Left ventricle myocardium inferior (tissue), 1 donor: ENCODE measurements around the gene SDHC. TPM values are rescaled to one million over a fixed set of nuclear protein-coding genes. Genes with fewer than 3 reads are reported as not detected.

Source experiments
- DNase-seq: peaks from one replicate; pipeline ENCODE4 v3.0.0-alpha.2; 2020
- H3K27ac ChIP-seq: fragments of 200-600 bp; replicated peaks from 2 replicates; pipeline ENCODE4 v1.8.0; 2021
- H3K27me3 ChIP-seq: fragments of 200-600 bp; 2 replicates; pipeline ENCODE4 v1.8.0; 2021; ENCODE audit warnings: low read depth
- H3K36me3 ChIP-seq: fragments of 200-600 bp; 2 replicates; pipeline ENCODE4 v1.8.0; 2021
- H3K4me1 ChIP-seq: fragments of 200-600 bp; 2 replicates; pipeline ENCODE4 v1.8.0; 2021
- H3K4me3 ChIP-seq: fragments of 200-600 bp; 2 replicates; pipeline ENCODE4 v1.8.0; 2021; ENCODE audit warnings: mild to moderate bottlenecking, moderate library complexity
- H3K9me3 ChIP-seq: fragments of 200-600 bp; replicated peaks from 2 replicates; pipeline ENCODE4 v1.8.0; 2021
- intact Hi-C: fragments of 100-400 bp; cut with micrococcal nuclease; formaldehyde crosslinking; loops from one replicate; pipeline ENCODE4 v1.11.0; 2022
- total RNA-seq: library from RNA; stranded (reverse); fragmentation: NEBNext Ultra II Directional; extraction: Animal tissue kit (Norgen Biotek cat#: 25700); gene quantifications from one replicate; pipeline ENCODE4 v1.2.1, GENCODE V29; 2021
- TF ChIP-seq, protein P1 (sequence below): fragments of 200-600 bp; IDR thresholded peaks from 2 replicates; pipeline ENCODE4 v1.8.0; 2021; ENCODE audit warnings: antibody characterized with exemption, mild to moderate bottlenecking, borderline replicate concordance
- donor health status: DM: no; HTN: yes; CAD: no; lungs with severe emphysema.

Gene SDHC
- total RNA-seq, 1 donor from 2014 or later = 393 TPM

GRCh38 chr1:161290779-161291178, 23.4 kb upstream of the SDHC start:
- H3K4me3 ChIP-seq = no peak overlapping the region
- H3K27me3 ChIP-seq = peaks cover 4% of the 10 kb centered on the region
- intact Hi-C loops = no loop called here

GRCh38 chr1:161297415-161297814, 16.8 kb upstream of the SDHC start:
- H3K36me3 ChIP-seq = no peaks in the 10 kb centered on the region
- no peaks in the 10 kb centered on the region for H3K27me3 ChIP-seq
- DNase-seq = no peak
- H3K4me1 ChIP-seq = peaks cover 3% of the 10 kb centered on the region
- H3K4me3 ChIP-seq = no peak overlapping the region
- no peaks in the 10 kb centered on the region for H3K9me3 ChIP-seq
- H3K27ac ChIP-seq = no peak overlapping the region
- TF ChIP-seq, protein P1, sequence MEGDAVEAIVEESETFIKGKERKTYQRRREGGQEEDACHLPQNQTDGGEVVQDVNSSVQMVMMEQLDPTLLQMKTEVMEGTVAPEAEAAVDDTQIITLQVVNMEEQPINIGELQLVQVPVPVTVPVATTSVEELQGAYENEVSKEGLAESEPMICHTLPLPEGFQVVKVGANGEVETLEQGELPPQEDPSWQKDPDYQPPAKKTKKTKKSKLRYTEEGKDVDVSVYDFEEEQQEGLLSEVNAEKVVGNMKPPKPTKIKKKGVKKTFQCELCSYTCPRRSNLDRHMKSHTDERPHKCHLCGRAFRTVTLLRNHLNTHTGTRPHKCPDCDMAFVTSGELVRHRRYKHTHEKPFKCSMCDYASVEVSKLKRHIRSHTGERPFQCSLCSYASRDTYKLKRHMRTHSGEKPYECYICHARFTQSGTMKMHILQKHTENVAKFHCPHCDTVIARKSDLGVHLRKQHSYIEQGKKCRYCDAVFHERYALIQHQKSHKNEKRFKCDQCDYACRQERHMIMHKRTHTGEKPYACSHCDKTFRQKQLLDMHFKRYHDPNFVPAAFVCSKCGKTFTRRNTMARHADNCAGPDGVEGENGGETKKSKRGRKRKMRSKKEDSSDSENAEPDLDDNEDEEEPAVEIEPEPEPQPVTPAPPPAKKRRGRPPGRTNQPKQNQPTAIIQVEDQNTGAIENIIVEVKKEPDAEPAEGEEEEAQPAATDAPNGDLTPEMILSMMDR = no peak
- intact Hi-C loops = no loop called here

More at GRCh38 chr1:161290779-161291178, 23.4 kb upstream of the SDHC start:
- no peak overlapping the region for H3K27ac ChIP-seq
- TF ChIP-seq, protein P1 = no peak
- no peaks in the 10 kb centered on the region for H3K36me3 ChIP-seq
- DNase-seq = no peak
- H3K9me3 ChIP-seq = no peaks in the 10 kb centered on the region
- H3K4me1 ChIP-seq = no peaks in the 10 kb centered on the region

DNA sequence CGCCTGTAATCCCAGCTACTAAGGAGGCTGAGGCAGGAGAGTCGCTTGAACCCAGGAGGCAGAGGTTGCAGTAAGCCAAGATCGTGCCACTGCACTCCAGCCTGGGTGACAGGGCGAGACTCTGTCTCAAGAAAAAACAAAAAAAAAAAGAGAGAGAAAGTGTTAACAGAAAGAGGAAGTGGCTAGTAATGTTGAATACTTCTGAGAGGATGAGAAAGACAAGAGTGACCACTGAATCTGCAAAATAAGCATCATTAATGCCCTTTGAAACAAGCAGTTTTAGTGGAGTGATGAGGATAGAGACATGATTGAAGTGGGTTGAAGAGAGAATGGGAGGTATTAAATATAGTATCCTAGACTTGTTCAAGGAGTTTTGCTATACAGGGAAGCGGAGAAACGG, 16.1 kb upstream of the SDHC start:
- H3K36me3 ChIP-seq = no peaks in the 10 kb centered on the region
- no peak for DNase-seq
- TF ChIP-seq, protein P1 = no peak
- H3K27ac ChIP-seq = no peak overlapping the region
- peaks cover 3% of the 10 kb centered on the region for H3K4me1 ChIP-seq
- no peaks in the 10 kb centered on the region for H3K27me3 ChIP-seq
- H3K4me3 ChIP-seq = no peak overlapping the region
- intact Hi-C loops = no loop called here
- no peaks in the 10 kb centered on the region for H3K9me3 ChIP-seq

DNA sequence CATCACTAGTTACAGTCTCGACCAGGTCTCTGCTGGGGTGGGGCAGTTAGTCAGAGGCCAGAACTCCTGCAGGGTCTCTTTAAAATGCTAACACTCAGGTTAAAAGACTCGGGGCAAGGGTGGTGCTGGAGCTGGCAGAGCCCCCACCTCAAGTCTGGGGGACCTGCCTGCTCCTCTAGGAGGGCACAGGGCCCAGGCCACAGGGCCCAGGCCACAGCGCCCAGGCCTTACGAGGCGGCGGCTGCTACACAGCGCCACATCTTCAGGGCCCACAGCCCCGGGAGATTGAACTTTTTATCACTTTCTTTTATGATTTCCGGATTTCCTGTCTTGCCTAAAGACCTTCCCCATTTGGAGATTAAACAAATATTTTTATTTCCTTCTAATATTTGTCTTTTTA, 14.8 kb upstream of the SDHC start:
- H3K4me1 ChIP-seq = peaks cover 10% of the 10 kb centered on the region
- DNase-seq = no peak
- no peaks in the 10 kb centered on the region for H3K27me3 ChIP-seq
- no peaks in the 10 kb centered on the region for H3K9me3 ChIP-seq
- TF ChIP-seq, protein P1 = no peak
- H3K4me3 ChIP-seq = no peak overlapping the region
- H3K36me3 ChIP-seq = no peaks in the 10 kb centered on the region
- H3K27ac ChIP-seq = no peak overlapping the region
- intact Hi-C loops = no loop called here

DNA sequence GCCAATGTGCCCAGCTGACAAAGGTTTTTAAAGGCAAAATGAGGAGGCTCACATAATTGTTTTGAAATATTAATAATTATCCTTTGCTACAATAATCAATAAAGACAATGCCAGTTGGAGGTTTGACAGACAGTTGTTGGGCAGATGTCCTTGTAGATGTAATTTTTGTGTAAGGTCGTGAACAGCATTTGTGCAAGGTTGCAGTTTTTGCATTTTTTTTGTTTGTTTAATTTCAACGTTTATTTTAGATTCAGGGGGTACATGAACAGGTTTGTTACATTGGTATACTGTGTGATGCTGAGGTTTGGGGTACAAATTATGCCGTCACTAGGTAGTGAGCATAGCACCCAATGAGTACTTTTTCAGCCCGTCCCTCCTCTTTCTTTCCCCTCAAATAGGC, 13.7 kb upstream of the SDHC start:
- Histone ChIP-seq H3K27ac (no peak overlapping the region), H3K27me3 (no peaks in the 10 kb centered on the region), H3K4me3 (no peak overlapping the region), H3K9me3 (no peaks in the 10 kb centered on the region), H3K36me3 (no peaks in the 10 kb centered on the region), H3K4me1 (peaks cover 21% of the 10 kb centered on the region)
- DNase-seq = no peak
- TF ChIP-seq, protein P1 = no peak
- intact Hi-C loops = no loop called here
